Neural crest cell (in vitro differentiated cells): Measurements from ENCODE around the gene TIE1. TPM values are rescaled to one million over a fixed set of nuclear protein-coding genes. Genes with fewer than 3 reads are reported as not detected.

ENCODE experiments used
- DNase-seq: peaks from one replicate; pipeline ENCODE4 v3.0.0; 2021; ENCODE audit warnings: low read depth, mixed read lengths, low spot score
- H3K27ac Mint-ChIP-seq: one replicate; pipeline ENCODE4 v1.8.0; 2021; ENCODE audit warnings: mild to moderate bottlenecking, mixed read lengths; ENCODE audit not compliant: unreplicated experiment
- H3K27me3 Mint-ChIP-seq: 2 replicates; pipeline ENCODE4 v1.8.0; 2021; ENCODE audit warnings: low read depth, mild to moderate bottlenecking, mixed read lengths
- H3K36me3 Mint-ChIP-seq: 2 replicates; pipeline ENCODE4 v1.8.0; 2021; ENCODE audit warnings: low read depth, mild to moderate bottlenecking, mixed read lengths
- H3K4me1 Mint-ChIP-seq: 2 replicates; pipeline ENCODE4 v1.8.0; 2021; ENCODE audit warnings: mixed read lengths
- H3K4me3 Mint-ChIP-seq: one replicate; pipeline ENCODE4 v1.8.0; 2021; ENCODE audit warnings: mild to moderate bottlenecking, mixed read lengths
- H3K9me3 Mint-ChIP-seq: 2 replicates; pipeline ENCODE4 v1.8.0; 2021; ENCODE audit warnings: mixed read lengths
- total RNA-seq: library from RNA; stranded (reverse); gene quantifications from 2 replicates; pipeline ENCODE4 v1.2.1, GENCODE V29; 2021
- TF ChIP-seq, protein P1 (sequence below): fragments of 200-600 bp; sonication (generic); conservative IDR thresholded peaks from 2 replicates; pipeline ENCODE4 v1.5.0; 2021; ENCODE audit warnings: antibody characterized with exemption, mild to moderate bottlenecking

Gene TIE1
- total RNA-seq, 1 donor from 2014 or later: 2.2 TPM

GRCh38 chr1:43312663-43313515, 12.1 kb downstream of the TIE1 start:
- Mint-ChIP-seq H3K9me3 (no peaks in the 10 kb centered on the region), H3K4me3 (no peak overlapping the region), H3K4me1 (peaks cover 46% of the 10 kb centered on the region), H3K36me3 (no peaks in the 10 kb centered on the region), H3K27me3 (no peaks in the 10 kb centered on the region), H3K27ac (peak overlapping the region; percentile 92)
- TF ChIP-seq, protein P1, sequence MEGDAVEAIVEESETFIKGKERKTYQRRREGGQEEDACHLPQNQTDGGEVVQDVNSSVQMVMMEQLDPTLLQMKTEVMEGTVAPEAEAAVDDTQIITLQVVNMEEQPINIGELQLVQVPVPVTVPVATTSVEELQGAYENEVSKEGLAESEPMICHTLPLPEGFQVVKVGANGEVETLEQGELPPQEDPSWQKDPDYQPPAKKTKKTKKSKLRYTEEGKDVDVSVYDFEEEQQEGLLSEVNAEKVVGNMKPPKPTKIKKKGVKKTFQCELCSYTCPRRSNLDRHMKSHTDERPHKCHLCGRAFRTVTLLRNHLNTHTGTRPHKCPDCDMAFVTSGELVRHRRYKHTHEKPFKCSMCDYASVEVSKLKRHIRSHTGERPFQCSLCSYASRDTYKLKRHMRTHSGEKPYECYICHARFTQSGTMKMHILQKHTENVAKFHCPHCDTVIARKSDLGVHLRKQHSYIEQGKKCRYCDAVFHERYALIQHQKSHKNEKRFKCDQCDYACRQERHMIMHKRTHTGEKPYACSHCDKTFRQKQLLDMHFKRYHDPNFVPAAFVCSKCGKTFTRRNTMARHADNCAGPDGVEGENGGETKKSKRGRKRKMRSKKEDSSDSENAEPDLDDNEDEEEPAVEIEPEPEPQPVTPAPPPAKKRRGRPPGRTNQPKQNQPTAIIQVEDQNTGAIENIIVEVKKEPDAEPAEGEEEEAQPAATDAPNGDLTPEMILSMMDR: no peak
- DNase-seq: no peak

GRCh38 chr1:43313771-43314170, 13.0 kb downstream of the TIE1 start:
- Mint-ChIP-seq H3K4me1 (peaks cover 49% of the 10 kb centered on the region), H3K27ac (no peak overlapping the region), H3K9me3 (no peaks in the 10 kb centered on the region), H3K4me3 (no peak overlapping the region), H3K36me3 (no peaks in the 10 kb centered on the region), H3K27me3 (no peaks in the 10 kb centered on the region)
- TF ChIP-seq, protein P1: no peak
- DNase-seq: no peak

DNA sequence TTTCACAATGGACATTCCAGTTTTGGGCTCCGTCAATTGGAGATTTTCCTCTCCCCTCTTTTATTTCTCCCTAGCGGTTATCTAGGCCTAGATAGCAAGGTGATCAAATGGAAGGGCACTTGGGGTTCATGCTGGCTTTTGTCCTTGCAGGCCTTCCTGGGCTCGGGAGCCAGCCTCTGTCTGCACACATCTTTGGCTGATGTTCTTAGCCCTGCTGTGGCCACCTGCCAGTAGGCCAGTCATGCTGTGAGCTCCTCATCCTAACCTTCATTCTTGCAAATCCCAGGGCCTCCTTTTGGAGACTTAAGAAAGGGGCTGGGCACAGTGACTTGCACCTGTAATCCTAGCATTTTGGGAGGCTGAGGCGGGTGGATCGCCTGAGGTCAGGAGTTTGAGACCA, 13.5 kb downstream of the TIE1 start:
- H3K9me3 Mint-ChIP-seq: no peaks in the 10 kb centered on the region
- peaks cover 49% of the 10 kb centered on the region for H3K4me1 Mint-ChIP-seq
- TF ChIP-seq, protein P1: no peak
- H3K4me3 Mint-ChIP-seq: no peak overlapping the region
- no peaks in the 10 kb centered on the region for H3K36me3 Mint-ChIP-seq
- H3K27ac Mint-ChIP-seq: no peak overlapping the region
- H3K27me3 Mint-ChIP-seq: no peaks in the 10 kb centered on the region
- no peak for DNase-seq

DNA sequence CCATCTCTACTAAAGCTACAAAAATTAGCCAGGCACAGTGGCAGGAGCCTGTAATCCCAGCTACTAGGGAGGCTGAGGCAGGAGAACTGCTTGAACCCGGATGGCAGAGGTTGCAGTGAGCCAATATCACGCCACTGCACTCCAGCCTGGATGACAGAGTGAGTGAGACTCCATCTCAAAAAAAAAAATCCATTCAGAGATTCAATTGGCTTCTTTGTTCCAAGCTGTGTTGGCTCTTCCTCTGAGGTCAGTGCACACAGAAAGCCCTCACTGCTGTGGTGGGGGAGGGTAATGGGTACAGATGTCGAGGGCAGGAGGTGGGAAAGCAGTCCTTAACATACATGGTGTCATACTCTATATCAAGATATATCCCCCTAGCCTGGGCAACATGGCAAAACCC, 14.7 kb downstream of the TIE1 start:
- Mint-ChIP-seq H3K36me3 (no peaks in the 10 kb centered on the region), H3K27me3 (no peaks in the 10 kb centered on the region), H3K9me3 (no peaks in the 10 kb centered on the region), H3K4me3 (no peak overlapping the region), H3K4me1 (peaks cover 49% of the 10 kb centered on the region), H3K27ac (peak overlapping the region; percentile 95)
- TF ChIP-seq, protein P1: no peak
- no peak for DNase-seq

- H3K9me3 Mint-ChIP-seq: no peaks in the 10 kb centered on the region
- H3K27me3 Mint-ChIP-seq: no peaks in the 10 kb centered on the region
- peak overlapping the region; percentile 22 for H3K27ac Mint-ChIP-seq
- no peak overlapping the region for H3K4me3 Mint-ChIP-seq
- TF ChIP-seq, protein P1: no peak
- no peak for DNase-seq
- no peaks in the 10 kb centered on the region for H3K36me3 Mint-ChIP-seq
- H3K4me1 Mint-ChIP-seq: peaks cover 44% of the 10 kb centered on the region
Observed at GRCh38 chr1:43315963-43316737, 15.4 kb downstream of the TIE1 start.
